Head of caudate nucleus (tissue), 42 donors: Measurements from ENCODE around the gene DNM1.
"Not testable (repeated sequence)": the region's sequence is repeated elsewhere in the genome, so short reads cannot be mapped to it uniquely, and the experiment has no call there.

ENCODE experiments used
- DNase-seq, 42 donors: peaks; one replicate each; pipeline versions ENCODE4 v3.0.0 to v3.0.0-alpha.2; 2020 to 2021; ENCODE audit warnings: mixed read lengths in 7 of 42
- intact Hi-C: fragments of 100-400 bp; cut with DNase I; formaldehyde crosslinking; loops from one replicate; pipeline ENCODE4 v1.15.0; 2022

DNM1 gene

GRCh38 chr9:128216781-128217553, 13.8 kb downstream of the DNM1 start:
- intact Hi-C loops, result no loop called here
- no peak for DNase-seq

GRCh38 chr9:128218172-128218517, 15.0 kb downstream of the DNM1 start:
- intact Hi-C loops, result no loop called here
- no peak for DNase-seq

- intact Hi-C loops, result no loop called here
- DNase-seq, result peak; percentile 70 to 92 (median 85)
These were observed 15.6 kb downstream of the DNM1 start for GRCh38 chr9:128218518-128219389.

- no peak for DNase-seq
- intact Hi-C loops, result no loop called here
These were observed 16.7 kb downstream of the DNM1 start for GRCh38 chr9:128219831-128220230.

- intact Hi-C loops, result no loop called here
- no peak for DNase-seq
These were observed 18.8 kb downstream of the DNM1 start for GRCh38 chr9:128222026-128222425.

GRCh38 chr9:128222880-128223670, 19.9 kb downstream of the DNM1 start:
- intact Hi-C loops, result no loop called here
- no peak for DNase-seq

- intact Hi-C loops, result no loop called here
- no peak for DNase-seq
These were observed 21.7 kb downstream of the DNM1 start for GRCh38 chr9:128224877-128225276.

- DNase-seq, result peak in 27 of 42 donors; percentile 18 to 79 (median 46)
These were observed 22.7 kb downstream of the DNM1 start for GRCh38 chr9:128225770-128226411.

GRCh38 chr9:128226412-128226801, 23.2 kb downstream of the DNM1 start:
- DNase-seq, result no peak
- intact Hi-C loops, result no loop called here

More at GRCh38 chr9:128225770-128226411, 22.7 kb downstream of the DNM1 start:
- intact Hi-C loops, result no loop called here

GRCh38 chr9:128230897-128231296, 27.7 kb downstream of the DNM1 start:
- not testable (repeated sequence) for DNase-seq

GRCh38 chr9:128231638-128232527, 28.7 kb downstream of the DNM1 start:
- intact Hi-C loops, result no loop called here
- DNase-seq, result no peak

More at GRCh38 chr9:128230897-128231296, 27.7 kb downstream of the DNM1 start:
- intact Hi-C loops, result not testable (repeated sequence)

GRCh38 chr9:128232528-128233428, 29.6 kb downstream of the DNM1 start:
- no peak for DNase-seq
- intact Hi-C loops, result no loop called here

- intact Hi-C loops, result no loop called here
- DNase-seq, result no peak
These were observed 30.7 kb downstream of the DNM1 start for GRCh38 chr9:128233817-128234406.

- DNase-seq, result no peak
- intact Hi-C loops, result no loop called here
These were observed 38.9 kb downstream of the DNM1 start for GRCh38 chr9:128242124-128242523.

- intact Hi-C loops, result no loop called here
- no peak for DNase-seq
These were observed 39.6 kb downstream of the DNM1 start for GRCh38 chr9:128242828-128243214.

- DNase-seq, result peak in 1 of 42 donors; percentile 19
- intact Hi-C loops, result no loop called here
These were observed 40.2 kb downstream of the DNM1 start for GRCh38 chr9:128243215-128244018.
